Panc1 (cell line): ENCODE data around the gene FILIP1L. TPM values are rescaled to one million over a fixed set of nuclear protein-coding genes. Genes with fewer than 3 reads are reported as not detected.

Source experiments
- ATAC-seq: fragments of 200-7000 bp; cut with Tn5 transposase; 2 replicates; pipeline ENCODE4 v1.9.1; 2020; ENCODE audit warnings: mild to moderate bottlenecking, moderate library complexity
- BruUV-seq: library from RNA; stranded (reverse); fragments of 400-500 nt; replicated peaks from 2 replicates; lab custom pipeline; 2021; lab: Mats Ljungman, UMichigan
- CTCF ChIA-PET: fragments of 300-600 bp; sonication (Branson Sonifier 250); formaldehyde crosslinking; loops from one replicate; lab custom pipeline; 2022; ENCODE audit warnings: antibody characterized with exemption; lab: Charles Lee
- POLR2A ChIA-PET: fragments of 300-600 bp; sonication (Branson Sonifier 250); formaldehyde crosslinking; loops from one replicate; lab custom pipeline; 2022; ENCODE audit warnings: antibody characterized with exemption; lab: Charles Lee
- DNase-seq: peaks from one replicate; pipeline ENCODE4 v3.0.0-alpha.2; 2010; ENCODE audit warnings: low read depth, low spot score
- H3K27ac ChIP-seq: 2 replicates; pipeline ENCODE4 v1.5.1; 2011; ENCODE audit warnings: mild to moderate bottlenecking, low read length, inconsistent platforms
- H3K27me3 ChIP-seq: fragments of 200-500 bp; sonication (Bioruptor generic); 2 replicates; pipeline ENCODE4 v1.6.0; 2014; ENCODE audit warnings: low read length, inconsistent platforms; ENCODE audit not compliant: control insufficient read depth, insufficient read depth
- H3K36me3 ChIP-seq: fragments of 200-500 bp; sonication (Bioruptor generic); 2 replicates; pipeline ENCODE4 v1.5.1; 2014; ENCODE audit warnings: inconsistent platforms, mild to moderate bottlenecking, low read length, moderate library complexity; ENCODE audit not compliant: control insufficient read depth, insufficient read depth
- H3K4me1 ChIP-seq: 2 replicates; pipeline ENCODE4 v1.5.1; 2011; ENCODE audit warnings: inconsistent platforms, mild to moderate bottlenecking, low read length, moderate library complexity; ENCODE audit not compliant: control insufficient read depth, insufficient read depth
- H3K4me3 ChIP-seq, 2 experiments: 2 replicates each; pipeline ENCODE4 v1.5.1; 2011 to 2012; ENCODE audit warnings: low read depth in 2 of 2, low read length in 2 of 2, mild to moderate bottlenecking in 2 of 2, inconsistent platforms in 1 of 2, moderate library complexity in 1 of 2
- H3K9me3 ChIP-seq: fragments of 200-500 bp; sonication (Bioruptor generic); 2 replicates; pipeline ENCODE4 v1.5.1; 2014; ENCODE audit warnings: low read depth, mild to moderate bottlenecking, inconsistent platforms, low read length, moderate library complexity; ENCODE audit not compliant: control insufficient read depth, insufficient read depth
- POLR2AphosphoS5 ChIP-seq: IDR thresholded peaks from 2 replicates; pipeline ENCODE4 v1.6.1; 2012; ENCODE audit warnings: mild to moderate bottlenecking, low read depth, low read length, moderate library complexity
- SIN3A ChIP-seq: IDR thresholded peaks from 2 replicates; pipeline ENCODE4 v1.6.1; 2012; ENCODE audit warnings: low read depth, mild to moderate bottlenecking, low read length, moderate library complexity, borderline replicate concordance; ENCODE audit not compliant: insufficient read depth
- TCF7L2 ChIP-seq: IDR thresholded peaks from 2 replicates; pipeline ENCODE4 v1.6.1; 2011; ENCODE audit warnings: mild to moderate bottlenecking, low read depth, low read length, inconsistent platforms
- in situ Hi-C: cut with HindIII; loops from 2 replicates; pipeline ENCODE4 v1.10.0; 2016; ENCODE audit warnings: low sequenced_read_pairs, low pct_unique_long_range_greater_than_20kb
- intact Hi-C: fragments of 100-400 bp; cut with micrococcal nuclease; formaldehyde crosslinking; loops from one replicate; pipeline ENCODE4 v1.10.0; 2022; ENCODE audit not compliant: unreplicated experiment
- total RNA-seq: library from RNA; stranded (reverse); gene quantifications from one replicate; pipeline ENCODE4 v1.2.1, GENCODE V29; 2021; ENCODE audit not compliant: unreplicated experiment
- TF ChIP-seq, protein P1 (sequence below): fragments of 450-650 bp; IDR thresholded peaks from 2 replicates; pipeline ENCODE4 v1.5.1; 2017; ENCODE audit warnings: mild to moderate bottlenecking
- TF ChIP-seq, protein P2 (sequence below), 2 experiments: IDR thresholded peaks; 2 replicates each; pipeline ENCODE4 v1.6.1; 2011 to 2012; ENCODE audit warnings: low read depth in 2 of 2, control low read depth in 1 of 2, low read length in 1 of 2, mild to moderate bottlenecking in 1 of 2, moderate library complexity in 1 of 2; ENCODE audit not compliant: insufficient read depth in 1 of 2

FILIP1L gene
- total RNA-seq, 1 experiment from 2014 or later, result 3.2 TPM

GRCh38 chr3:99941211-99941610, 173.1 kb downstream of the FILIP1L start:
- in situ Hi-C loops (no loop called here), intact Hi-C loops (no loop called here)
- POLR2A ChIA-PET, result interaction anchor here (0.8 kb wide), 1 partner anchor 9 kb away, joined by 4 read pairs; no protein-coding TSS in a partner anchor
- no peak for DNase-seq
- ATAC-seq, result no peak
- Histone ChIP-seq H3K4me3 (no peak overlapping the region), H3K4me1 (no peaks in the 10 kb centered on the region), H3K27ac (no peak overlapping the region), H3K36me3 (no peaks in the 10 kb centered on the region), H3K9me3 (no peaks in the 10 kb centered on the region), H3K27me3 (no peaks in the 10 kb centered on the region)
- CTCF ChIA-PET, result no interaction called here
- BruUV-seq, result no TSS peak
- no peak for TF ChIP-seq SIN3A

DNA sequence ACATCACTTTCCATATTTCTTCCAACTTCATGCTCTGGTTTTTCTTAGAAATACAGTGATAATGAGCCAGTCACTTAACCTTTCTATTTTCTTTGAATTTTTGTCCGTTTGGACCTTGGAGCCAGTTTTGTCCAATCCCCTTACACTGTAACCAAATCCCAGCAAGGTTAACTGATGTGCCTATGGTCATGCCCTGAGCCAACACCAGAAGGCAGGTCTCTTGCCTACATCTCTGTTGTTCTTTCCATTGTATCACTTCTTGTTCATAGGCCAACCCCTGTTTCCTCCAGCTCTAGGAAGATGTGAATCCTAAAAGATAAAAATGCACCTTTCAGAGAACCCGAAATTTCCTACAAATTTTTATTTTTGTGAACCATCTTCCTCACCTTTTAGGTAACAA, 174.0 kb downstream of the FILIP1L start:
- intact Hi-C loops (no loop called here), in situ Hi-C loops (no loop called here)
- CTCF ChIA-PET, result no interaction called here
- TF ChIP-seq TCF7L2 (no peak), POLR2AphosphoS5 (no peak), SIN3A (no peak)
- TF ChIP-seq, protein P1, sequence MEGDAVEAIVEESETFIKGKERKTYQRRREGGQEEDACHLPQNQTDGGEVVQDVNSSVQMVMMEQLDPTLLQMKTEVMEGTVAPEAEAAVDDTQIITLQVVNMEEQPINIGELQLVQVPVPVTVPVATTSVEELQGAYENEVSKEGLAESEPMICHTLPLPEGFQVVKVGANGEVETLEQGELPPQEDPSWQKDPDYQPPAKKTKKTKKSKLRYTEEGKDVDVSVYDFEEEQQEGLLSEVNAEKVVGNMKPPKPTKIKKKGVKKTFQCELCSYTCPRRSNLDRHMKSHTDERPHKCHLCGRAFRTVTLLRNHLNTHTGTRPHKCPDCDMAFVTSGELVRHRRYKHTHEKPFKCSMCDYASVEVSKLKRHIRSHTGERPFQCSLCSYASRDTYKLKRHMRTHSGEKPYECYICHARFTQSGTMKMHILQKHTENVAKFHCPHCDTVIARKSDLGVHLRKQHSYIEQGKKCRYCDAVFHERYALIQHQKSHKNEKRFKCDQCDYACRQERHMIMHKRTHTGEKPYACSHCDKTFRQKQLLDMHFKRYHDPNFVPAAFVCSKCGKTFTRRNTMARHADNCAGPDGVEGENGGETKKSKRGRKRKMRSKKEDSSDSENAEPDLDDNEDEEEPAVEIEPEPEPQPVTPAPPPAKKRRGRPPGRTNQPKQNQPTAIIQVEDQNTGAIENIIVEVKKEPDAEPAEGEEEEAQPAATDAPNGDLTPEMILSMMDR, result no peak
- TF ChIP-seq, protein P2, sequence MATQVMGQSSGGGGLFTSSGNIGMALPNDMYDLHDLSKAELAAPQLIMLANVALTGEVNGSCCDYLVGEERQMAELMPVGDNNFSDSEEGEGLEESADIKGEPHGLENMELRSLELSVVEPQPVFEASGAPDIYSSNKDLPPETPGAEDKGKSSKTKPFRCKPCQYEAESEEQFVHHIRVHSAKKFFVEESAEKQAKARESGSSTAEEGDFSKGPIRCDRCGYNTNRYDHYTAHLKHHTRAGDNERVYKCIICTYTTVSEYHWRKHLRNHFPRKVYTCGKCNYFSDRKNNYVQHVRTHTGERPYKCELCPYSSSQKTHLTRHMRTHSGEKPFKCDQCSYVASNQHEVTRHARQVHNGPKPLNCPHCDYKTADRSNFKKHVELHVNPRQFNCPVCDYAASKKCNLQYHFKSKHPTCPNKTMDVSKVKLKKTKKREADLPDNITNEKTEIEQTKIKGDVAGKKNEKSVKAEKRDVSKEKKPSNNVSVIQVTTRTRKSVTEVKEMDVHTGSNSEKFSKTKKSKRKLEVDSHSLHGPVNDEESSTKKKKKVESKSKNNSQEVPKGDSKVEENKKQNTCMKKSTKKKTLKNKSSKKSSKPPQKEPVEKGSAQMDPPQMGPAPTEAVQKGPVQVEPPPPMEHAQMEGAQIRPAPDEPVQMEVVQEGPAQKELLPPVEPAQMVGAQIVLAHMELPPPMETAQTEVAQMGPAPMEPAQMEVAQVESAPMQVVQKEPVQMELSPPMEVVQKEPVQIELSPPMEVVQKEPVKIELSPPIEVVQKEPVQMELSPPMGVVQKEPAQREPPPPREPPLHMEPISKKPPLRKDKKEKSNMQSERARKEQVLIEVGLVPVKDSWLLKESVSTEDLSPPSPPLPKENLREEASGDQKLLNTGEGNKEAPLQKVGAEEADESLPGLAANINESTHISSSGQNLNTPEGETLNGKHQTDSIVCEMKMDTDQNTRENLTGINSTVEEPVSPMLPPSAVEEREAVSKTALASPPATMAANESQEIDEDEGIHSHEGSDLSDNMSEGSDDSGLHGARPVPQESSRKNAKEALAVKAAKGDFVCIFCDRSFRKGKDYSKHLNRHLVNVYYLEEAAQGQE (IDR thresholded peaks at IDR 0.05; ENCODE audit: insufficient read depth in 1 of 2, low read depth in 2 of 2, low read length in 1 of 2), result no peak
- Histone ChIP-seq H3K36me3 (no peaks in the 10 kb centered on the region), H3K9me3 (no peaks in the 10 kb centered on the region), H3K27ac (no peak overlapping the region), H3K4me3 (no peak overlapping the region), H3K27me3 (no peaks in the 10 kb centered on the region), H3K4me1 (no peaks in the 10 kb centered on the region; the same call in 1 of the 2 replicates)
- BruUV-seq, result no TSS peak
- DNase-seq (no peak), ATAC-seq (no peak)
- POLR2A ChIA-PET, result interaction anchor here (0.8 kb wide), 1 partner anchor 10 kb away, joined by 4 read pairs; no protein-coding TSS in a partner anchor

DNA sequence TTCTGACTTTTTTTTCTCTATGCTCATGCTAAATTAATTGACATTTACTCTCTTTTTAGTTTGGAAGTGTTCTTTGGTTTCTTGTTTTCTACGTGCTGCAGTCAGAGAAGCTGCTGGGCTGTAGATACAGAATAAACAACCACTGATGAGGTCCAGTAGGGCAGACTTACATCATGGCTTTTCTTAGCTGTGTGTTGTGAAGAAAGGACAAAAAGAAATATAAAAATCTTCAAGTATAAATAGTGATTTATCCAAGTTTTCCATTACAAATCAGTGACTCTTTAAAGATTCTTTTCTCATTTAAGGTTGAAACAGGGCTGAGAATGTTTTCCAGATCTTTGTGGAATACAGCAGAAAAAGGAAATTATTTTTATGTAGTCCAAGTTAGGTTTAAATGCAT, 174.4 kb downstream of the FILIP1L start:
- Histone ChIP-seq H3K27ac (no peak overlapping the region), H3K4me1 (no peaks in the 10 kb centered on the region; the same call in 1 of the 2 replicates), H3K9me3 (no peaks in the 10 kb centered on the region), H3K27me3 (no peaks in the 10 kb centered on the region), H3K4me3 (no peak overlapping the region), H3K36me3 (no peaks in the 10 kb centered on the region)
- intact Hi-C loops (no loop called here), in situ Hi-C loops (no loop called here)
- CTCF ChIA-PET, result no interaction called here
- POLR2A ChIA-PET, result no interaction called here
- no peak for ATAC-seq
- DNase-seq, result no peak
- no TSS peak for BruUV-seq
- TF ChIP-seq, protein P2 (IDR thresholded peaks at IDR 0.05; ENCODE audit: insufficient read depth in 1 of 2, low read depth in 2 of 2, low read length in 1 of 2), result no peak
- TF ChIP-seq, protein P1, result no peak
- TF ChIP-seq POLR2AphosphoS5 (no peak), TCF7L2 (no peak), SIN3A (no peak)
